HG02938 (cell line): ENCODE data around the gene GTPBP6.
"Not testable (repeated sequence)": the region's sequence is repeated elsewhere in the genome, so short reads cannot be mapped to it uniquely, and the experiment has no call there.

Experiments used
- ATAC-seq: cut with Tn5 transposase; IDR thresholded peaks from one replicate; pipeline ENCODE4 v1.9.1; 2021; ENCODE audit warnings: mild to moderate bottlenecking, moderate library complexity; ENCODE audit not compliant: unreplicated experiment

GTPBP6 gene

DNA sequence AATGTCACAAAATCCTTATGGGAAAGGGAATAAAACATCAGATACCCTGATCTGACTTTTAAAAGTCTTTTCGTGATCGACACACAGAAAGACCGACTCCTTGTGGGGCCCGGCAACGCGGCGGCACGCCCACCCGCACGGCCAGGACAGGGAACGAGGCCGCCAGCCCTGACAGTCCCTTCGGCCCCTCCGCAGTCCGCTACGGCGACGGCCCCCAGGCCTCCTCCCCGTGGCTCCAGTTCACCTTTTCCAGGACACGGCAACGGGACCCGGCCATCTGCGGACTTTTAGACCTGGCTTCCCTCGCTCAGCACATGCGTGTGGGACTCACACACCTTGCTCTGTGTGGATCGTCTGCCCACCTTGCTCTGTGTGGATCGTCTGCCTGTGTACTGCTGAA, 33.6 kb upstream of the GTPBP6 start:
- no peak for ATAC-seq

DNA sequence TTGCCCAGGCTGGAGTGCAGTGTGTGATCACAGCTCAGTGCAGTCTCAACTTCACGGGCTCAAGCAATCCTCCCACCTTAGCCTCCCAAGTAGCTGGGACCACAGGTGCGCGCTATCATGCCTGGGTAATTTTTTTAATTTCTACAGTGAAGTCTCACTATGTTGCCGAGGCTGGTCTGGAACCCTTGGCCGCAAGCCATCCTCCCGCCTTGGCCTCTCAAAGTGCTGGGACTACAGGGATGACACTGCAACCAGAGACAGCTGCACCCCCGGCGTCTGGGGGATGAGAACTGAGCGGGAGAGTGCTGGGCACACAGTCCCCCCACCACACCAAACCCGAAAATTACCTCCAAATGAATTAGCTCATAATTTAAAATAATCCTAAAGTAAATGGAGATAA, 33.1 kb upstream of the GTPBP6 start:
- ATAC-seq = no peak

DNA sequence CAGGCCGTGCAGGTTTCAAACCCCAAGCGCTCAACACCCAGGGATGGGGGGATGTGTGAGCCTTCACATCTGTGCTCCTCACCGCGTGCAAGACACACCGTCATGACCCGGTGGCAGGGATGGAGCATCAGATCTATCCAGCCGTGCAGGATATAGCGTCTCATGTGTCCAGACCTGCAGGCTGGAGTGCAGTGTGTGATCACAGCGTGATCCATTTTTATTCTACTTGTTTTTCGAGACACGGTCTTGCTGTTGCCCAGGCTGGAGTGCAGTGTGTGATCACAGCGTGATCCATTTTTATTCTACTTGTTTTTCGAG, 32.7 kb upstream of the GTPBP6 start:
- ATAC-seq = not testable (repeated sequence)

DNA sequence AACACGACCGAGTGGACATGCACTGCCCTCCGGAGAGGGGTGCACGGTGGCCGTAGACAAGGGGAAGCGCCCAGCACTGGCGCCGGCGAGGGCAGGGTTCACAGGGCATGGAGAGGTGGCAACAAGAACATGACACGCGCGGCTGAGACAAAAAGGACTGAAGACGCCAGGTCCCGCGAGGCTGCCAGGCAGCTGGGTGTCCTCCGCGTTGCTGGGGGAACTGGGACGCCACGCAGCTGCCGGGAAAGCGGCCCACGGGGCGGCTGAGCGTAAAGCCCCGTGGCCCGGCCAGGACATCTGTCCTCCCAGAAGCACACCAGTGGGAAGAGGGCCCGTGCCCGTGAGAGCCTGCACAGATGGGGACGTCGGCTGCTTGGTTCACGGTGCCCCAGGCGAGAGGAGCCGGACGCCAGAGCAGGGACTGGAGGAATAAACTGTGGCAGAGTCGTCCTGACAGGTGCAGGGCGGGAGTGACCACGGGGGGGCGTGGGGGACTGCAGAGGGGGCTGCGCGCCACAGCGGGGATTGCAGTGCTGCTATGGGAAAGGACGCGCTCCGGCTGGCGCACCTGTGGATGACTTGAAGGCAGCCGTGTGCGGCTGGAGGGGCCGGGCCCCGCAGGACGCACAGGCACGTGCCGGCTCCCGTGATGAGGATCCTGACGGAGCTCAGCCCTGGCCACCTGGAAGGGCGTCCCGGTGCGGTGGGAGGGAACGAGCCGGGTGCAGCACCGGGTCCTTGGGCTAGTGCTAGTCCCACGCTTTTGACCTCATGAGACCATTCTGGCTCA, 32.1 kb upstream of the GTPBP6 start:
- ATAC-seq = no peak

DNA sequence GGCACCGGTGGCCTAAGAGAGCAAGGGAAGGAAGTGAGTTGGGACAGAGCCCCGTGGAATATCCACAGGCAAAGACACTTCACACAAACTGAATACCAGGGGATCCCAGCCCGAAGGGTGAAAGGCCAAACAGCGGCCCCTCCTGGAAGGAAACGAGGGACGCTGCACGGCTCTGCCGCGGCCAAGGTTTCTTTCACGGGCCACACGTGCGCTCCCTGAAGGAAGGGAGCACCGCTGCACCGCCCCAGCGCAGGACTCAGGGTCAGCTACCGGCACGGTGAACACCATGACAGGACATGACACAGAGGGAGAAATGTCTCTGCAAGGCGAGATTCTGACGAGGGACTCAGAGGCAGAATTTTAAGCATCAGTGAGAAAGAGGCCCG, 31.5 kb upstream of the GTPBP6 start:
- no peak for ATAC-seq

DNA sequence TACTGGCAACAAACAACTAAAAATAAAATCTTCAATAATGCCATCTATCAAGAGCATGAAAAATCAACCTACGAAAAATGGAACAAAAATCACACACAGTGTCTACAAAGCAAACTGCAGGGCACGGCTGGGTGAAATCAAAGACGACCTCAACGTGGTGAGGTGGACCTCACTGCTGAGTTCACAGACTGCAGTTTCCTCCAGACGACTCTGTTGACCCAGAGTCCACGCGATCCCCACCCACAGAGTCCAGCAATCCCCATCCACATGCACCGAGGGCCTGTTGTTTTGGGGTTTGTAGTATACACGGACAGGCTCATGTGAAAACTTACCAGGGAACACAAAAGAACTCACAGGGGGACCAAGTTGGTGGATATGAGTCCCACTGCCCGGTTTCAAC, 31.1 kb upstream of the GTPBP6 start:
- ATAC-seq = no peak

DNA sequence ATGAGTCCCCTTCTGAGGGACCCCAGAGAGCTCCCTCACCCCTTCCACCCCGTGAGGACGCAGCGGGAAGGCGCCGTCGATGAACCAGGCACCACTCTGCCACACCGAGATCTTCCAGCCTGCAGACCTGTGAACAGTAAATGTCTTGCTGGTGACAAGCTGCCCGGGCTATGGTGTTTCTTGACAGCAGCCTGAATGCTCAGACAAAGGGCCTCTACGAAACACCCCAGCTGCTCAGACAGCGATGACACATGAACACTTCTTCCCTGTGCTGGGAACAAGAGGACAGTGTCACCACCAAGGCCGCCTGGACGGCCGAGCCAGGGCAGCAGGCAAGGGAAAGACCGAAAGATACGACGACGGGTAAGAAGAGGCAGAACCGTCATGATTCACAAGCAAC, 30.6 kb upstream of the GTPBP6 start:
- ATAC-seq = no peak

DNA sequence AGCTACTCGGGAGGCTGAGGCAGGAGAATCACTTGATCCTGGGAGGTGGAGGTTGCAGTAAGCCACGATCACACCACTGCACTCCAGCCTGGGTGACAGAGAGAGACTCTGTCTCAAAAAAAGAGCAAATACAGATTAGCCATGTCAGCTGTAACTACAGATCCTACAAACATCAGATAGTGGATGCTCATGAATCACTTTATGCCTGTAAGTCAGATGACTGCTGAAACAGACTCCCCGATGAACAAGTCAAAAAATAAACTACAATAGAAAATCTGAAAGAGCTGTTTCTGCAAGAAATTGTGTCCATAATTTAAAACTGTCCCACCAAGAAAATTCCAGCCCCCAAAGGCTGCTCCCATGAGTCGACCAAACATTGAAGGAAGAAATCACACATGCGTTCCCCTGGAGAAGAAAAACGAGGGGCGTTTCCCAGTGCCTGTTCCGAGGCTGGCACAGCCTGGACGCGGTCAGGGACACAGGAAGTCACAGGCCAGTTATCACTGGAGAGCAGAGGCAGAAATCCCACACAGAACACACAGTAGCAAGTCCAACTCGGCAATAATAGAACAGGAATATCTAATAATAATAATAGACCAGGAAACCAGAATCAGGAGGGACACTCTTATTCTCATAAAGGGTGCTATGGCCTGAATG, 30.0 kb upstream of the GTPBP6 start:
- no peak for ATAC-seq

DNA sequence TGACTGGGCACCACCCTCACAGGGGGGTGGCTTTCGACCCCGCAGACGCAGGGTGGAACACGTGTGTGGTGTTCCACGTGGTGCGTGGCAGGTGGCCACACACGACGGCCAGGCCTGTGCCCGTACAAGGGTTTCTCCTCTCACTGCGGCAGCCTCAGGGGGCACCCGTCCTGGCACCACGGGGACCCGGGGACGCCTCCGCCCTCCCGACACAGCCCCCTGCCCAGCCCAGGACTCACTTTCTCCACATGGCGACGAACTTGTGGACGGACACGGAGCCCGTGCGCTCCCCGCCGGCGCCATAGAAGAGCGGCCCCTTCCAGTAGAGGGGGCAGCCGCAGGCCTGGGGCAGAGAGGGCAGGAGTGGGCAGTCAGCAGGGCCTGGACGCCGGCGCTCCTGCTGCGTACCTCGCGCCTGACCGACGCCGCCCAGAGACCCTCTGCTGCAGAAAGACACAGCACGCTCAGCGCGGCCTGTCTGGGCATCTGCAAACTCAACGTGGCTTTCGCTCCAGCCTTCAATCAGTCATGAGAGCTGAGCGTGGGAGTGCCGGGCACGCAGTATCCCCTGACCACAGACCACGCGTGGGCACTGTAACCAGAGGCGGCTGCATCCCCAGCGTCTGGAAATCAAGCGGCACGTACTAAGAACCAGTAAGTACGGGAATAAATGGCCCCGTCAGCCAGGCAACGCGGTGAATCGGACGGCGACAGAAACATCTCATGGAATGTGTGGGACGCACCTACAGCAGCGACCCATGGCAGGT, 28.9 kb upstream of the GTPBP6 start:
- no peak for ATAC-seq

DNA sequence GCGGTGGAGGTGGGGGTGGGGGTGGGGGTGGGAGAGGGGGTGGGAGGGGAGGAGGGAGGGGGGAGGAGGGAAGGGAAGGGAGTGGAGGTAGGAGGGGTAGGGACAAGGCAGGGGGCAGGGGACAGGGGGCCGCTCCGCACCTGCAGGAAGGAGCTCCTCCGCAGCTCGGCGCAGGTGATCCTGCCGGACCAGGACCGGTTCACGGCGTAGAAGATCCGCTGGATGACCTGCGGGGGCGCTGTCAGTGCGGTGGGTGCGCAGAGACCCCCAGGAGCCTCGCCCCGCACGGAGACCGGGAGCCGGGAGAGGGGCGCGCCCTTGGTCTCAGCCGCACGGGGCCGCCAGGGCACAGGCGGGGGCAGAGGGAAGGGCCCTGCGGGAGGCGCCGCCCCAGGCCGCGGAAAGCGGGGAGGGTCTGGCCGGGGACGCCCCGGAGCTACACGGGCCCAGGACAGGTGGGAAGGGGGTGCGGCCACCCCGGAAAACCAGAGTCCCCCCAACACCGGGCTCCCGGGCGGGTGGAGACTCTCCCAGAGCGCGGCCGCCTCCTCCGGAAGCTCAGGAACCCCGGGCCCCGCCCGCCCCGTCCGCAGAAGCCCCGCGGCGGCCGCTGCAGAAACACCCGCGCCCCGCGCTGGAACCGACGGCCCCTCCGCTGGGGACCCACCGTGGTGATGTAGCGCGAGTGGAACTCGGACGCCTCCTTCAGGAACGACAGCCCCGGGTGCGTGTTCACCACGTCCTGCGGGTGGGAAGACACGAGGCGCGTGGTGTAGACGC, 27.6 kb upstream of the GTPBP6 start:
- no peak for ATAC-seq

DNA sequence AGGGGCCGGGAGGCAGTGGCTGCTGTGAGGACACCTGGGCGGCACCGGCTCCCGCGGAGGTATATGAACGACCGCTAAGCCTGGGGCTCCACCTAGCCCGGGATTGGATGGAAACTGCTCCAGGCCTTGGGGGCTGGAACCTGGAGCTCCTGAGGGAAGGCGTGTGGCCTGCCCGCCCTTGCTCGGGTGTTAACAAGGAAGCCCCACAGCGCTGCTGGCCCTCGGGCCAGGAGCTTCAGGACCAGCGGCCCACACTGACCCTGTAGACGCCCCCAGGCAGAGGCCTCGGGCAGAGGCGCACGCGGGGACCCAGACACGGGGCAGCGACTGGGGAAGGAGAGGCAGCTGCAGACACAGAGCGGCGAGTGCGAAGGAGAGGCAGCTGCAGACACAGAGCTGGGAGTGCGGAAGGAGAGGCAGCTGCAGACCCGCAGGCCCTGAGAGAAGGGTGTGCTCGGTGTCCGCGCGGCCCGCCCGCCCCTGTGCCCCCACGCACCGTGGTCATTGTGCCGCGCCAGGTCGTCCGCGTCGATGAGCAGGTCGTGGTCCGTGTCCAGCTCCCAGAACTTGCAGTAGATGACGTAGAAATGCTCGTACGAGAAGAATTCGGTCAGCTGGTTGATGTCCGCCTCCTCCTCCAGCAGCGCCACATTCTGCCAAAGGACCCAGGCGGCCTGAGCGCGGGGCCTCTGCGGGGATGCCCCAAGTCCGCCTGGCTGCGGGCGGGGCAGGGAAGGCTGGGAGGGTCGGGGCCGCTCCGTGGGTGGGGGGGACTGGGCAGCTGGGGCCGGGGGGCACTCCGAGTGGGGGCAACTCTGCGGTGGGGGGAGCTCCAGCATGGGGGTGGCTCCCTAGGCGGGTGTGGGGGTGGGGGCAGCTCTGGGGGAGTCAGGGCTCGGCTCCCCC, 26.7 kb upstream of the GTPBP6 start:
- no peak for ATAC-seq

DNA sequence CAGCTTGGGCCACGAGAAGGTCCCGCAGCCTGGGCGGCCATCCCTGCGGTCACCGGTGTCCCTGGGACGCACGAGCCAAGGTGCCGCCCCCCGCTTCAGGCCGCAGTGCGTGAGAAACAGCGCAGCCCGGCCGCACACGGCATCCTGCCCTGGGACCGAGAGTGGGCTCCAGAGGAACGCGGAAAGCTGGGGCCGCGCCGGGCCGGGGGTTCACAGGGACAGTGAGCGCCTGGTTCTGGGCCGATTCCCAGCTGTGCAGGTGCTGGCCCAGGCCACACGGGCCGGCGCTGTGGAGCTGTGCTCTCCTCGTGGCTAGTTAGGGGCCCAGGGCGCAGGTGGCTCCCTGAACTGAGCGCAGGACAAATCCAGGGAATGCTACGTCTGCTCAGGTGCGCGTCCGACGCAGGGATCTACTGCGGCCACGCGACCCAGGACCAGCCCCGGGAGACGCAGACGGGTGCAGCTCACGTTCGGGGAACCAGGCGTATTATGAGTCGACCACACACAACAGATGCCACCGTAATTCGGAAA, 25.8 kb upstream of the GTPBP6 start:
- ATAC-seq = no peak

DNA sequence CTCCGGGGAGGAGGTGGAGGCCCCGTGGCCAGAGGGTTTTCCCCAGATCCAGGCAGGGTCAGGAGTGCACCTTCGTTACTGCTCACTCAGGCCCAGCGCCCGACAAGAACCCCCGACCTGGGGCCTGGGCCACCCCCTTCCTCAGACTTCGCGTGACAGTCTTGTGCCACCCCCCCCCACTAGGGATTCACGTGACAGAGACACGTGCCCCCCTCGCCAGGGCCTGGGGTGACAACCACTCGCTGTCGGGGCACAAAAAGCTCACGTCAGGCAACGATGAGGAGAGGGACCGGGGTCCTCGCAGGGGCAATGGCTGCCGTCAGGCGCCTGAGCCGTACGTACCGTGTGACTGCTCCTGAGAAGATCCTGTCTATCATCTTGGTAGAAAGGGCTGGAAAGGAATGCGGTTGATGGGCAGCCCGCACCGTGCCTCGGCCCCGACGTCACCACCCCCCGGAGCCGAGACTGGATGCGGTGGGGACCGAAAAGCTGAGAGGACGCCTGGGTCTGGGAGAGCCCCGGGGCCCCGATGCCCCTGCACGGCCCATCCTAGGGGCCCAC, 23.0 kb upstream of the GTPBP6 start:
- ATAC-seq = no peak

DNA sequence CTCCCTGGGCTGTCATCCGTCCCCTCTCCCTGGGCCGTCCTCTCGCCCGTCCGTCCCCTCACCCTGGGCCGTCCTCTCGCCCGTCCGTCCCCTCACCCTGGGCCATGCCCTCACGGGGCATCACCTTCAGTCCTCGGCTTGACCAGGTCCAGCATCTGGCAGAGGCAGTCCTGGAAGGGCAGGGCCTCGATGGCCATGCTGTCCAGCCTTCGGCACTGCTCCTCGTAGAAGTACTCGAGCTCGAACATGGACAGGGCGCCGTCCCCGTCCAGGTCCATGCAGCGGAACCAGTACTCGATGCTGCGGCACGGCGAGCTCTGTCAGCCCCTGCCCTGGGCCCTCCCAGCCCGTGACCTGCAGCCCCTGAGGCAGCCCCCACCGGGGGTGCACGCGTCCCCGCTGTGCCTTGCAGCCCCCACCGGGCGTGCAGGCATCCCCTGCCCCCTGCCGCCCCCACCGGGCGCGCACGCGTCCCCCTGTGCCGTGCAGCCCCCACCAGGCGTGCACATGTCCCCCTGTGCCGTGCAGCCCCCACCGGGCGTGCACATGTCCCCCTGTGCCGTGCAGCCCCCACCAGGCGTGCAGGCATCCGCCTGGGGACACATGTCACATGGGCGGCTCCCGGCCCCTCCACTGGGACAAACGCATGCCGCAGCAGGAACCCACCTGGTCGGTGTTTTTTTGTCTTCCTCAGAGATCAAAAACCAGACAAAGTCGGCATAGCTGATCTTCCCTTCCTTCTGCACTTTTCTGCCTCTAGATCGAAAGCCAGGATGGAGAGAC, 22.2 kb upstream of the GTPBP6 start:
- ATAC-seq = no peak

DNA sequence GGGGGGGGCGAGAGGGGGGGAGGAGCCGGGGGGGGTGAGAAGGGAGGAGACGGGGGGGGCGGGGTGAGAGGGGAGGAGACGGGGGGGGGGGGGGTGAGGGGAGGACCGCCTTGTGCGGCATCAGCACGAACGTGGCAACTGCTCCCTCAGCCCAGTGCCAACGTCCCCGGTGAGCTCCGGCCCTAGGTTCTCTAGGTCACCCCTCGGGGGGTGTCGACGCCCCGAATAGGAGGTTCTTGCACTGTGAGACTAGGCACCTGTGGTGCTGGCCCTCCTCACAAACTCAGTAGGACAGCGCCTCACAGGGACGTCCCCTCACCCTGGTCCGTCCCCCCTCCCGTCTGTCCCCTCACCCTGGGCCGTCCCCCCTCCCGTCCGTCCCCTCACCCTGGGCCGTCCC, 21.5 kb upstream of the GTPBP6 start:
- ATAC-seq = no peak

DNA sequence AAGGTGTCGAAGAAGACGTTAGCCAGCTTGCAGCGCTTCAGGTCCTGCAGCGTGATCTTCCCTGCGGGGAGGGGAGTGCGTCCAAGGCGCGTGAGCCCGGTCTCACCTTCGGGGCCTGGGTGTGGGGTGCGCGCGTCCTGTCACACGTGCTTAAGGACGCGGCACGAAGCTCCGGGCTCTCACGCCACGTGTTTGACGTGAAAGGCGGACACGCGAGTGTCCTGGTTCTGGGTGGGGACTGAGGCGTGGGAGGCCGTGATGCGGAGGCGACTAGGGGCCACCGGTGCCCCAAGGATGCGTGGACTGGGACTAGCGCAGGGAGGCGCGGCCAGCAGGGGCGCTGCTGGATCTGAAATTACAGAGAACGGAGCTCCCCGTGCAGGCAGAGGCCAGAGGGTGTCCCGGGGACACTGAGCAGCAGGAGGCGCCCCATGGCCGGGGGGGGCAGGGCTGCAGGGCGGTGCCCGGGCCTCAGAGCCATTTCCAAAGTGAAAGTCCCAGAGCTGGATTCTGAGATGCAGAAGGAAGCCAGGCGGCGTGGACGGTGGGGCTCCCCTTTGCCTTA, 20.3 kb upstream of the GTPBP6 start:
- no peak for ATAC-seq

DNA sequence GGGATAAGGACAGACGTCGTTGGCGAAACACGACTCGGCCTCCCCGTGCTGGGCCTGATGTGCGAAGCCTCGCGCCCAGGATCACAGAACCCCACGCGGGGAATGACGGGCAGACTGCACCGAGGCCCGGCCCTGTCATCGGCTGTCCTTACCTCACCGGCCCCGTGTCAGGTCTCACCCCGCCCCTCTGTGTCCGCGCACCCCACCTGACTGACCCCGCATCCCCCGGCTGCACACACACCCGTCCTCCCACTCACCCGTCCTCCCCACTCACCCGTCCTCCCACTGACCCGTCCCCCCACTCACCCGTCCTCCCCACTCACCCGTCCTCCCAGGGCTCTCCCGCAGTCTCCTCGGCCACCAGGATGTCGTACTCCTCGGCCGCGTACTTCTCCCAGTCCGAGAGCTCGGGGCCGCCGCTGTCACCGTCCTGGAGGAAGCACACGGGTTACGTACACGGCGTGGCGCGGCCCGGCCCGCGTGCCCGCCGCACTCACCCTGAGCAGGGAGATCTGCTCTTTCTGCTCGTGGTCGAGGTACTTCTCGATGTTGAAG, 19.8 kb upstream of the GTPBP6 start:
- ATAC-seq = no peak

DNA sequence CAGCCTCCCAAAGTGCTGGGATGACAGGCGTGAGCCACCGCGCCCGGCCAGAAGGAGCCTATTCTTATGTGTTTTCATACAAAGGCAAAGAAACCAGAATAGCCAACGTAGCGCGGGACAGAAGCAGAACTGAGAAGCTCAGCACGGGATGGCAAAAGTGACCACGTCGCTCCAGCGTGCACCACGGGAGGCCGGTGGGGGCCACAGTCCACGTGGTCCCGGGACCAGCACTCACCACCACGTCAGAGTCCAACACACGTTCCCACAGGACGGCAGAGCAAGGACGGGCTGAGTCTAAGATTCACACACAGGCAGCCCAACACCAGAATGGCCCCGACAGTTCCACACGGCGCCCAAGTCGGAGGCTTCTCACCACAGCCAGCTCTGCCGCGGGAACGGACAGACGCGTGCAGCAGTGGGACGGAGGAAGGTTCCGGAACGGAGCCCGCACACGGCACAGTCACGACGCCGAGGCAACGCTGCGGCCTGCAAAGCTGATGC, 18.8 kb upstream of the GTPBP6 start:
- no peak for ATAC-seq
